ENCODE results near the gene ZSWIM8.

- TF ChIP-seq CTCF (IDR thresholded peaks at IDR 0.05) = no peak
- no peak for TF ChIP-seq EZH2 (IDR thresholded peaks at IDR 0.05; ENCODE audit: borderline replicate concordance, insufficient read depth, low read depth, low read length, poor library complexity, severe bottlenecking)
These were observed 31.7 kb downstream of the ZSWIM8 start for GRCh38 chr10:73816917-73817729.

Data from B cell (primary cell).